ENCODE measurements around the gene CTDSP1. TPM values are rescaled to one million over a fixed set of nuclear protein-coding genes. Genes with fewer than 3 reads are reported as not detected.

Gene CTDSP1
- total RNA-seq, 2 donors from 2014 or later = 92.5 to 106 TPM

Other genes with a start within 250 kb of the CTDSP1 start
- under 1 TPM in 1 of 2 donors, not detected in 1; 0.28 TPM for gene CXCR1, start 232.9 kb upstream of the CTDSP1 start, total RNA-seq
- gene ARPC2, start 182.7 kb upstream of the CTDSP1 start, total RNA-seq = 100 to 1,000 TPM; 509 to 675 TPM
- gene GPBAR1, start 138.9 kb upstream of the CTDSP1 start, total RNA-seq = 1 to 10 TPM; 2.6 to 3.0 TPM
- gene AAMP, start 129.7 kb upstream of the CTDSP1 start, total RNA-seq = 100 to 1,000 TPM in 1 of 2 donors, 10 to 100 TPM in 1; 75.6 to 104 TPM
- gene PNKD, start 129.3 kb upstream of the CTDSP1 start, total RNA-seq = 10 to 100 TPM; 20.6 to 22.0 TPM
- gene TMBIM1, start 107.4 kb upstream of the CTDSP1 start, total RNA-seq = 10 to 100 TPM; 42.8 to 79.0 TPM
- gene CATIP, start 43.0 kb upstream of the CTDSP1 start, total RNA-seq = not detected
- under 1 TPM in 1 of 2 donors, not detected in 1; 0.11 TPM for gene SLC11A1, start 17.6 kb upstream of the CTDSP1 start, total RNA-seq
- under 1 TPM in 1 of 2 donors, not detected in 1; 0.10 TPM for gene VIL1, start 19.3 kb downstream of the CTDSP1 start, total RNA-seq
- gene USP37, start 168.5 kb downstream of the CTDSP1 start, total RNA-seq = 10 to 100 TPM; 34.0 to 63.8 TPM
- 100 to 1,000 TPM in 1 of 2 donors, 10 to 100 TPM in 1; 92.9 to 147 TPM for gene CNOT9, start 169.0 kb downstream of the CTDSP1 start, total RNA-seq
- under 1 TPM in 1 of 2 donors, not detected in 1; 0.74 TPM for gene PLCD4, start 208.0 kb downstream of the CTDSP1 start, total RNA-seq